Measurements from ENCODE around the gene UTS2R.
"Not testable (repeated sequence)": the region's sequence is repeated elsewhere in the genome, so short reads cannot be mapped to it uniquely, and the experiment has no call there.

UTS2R gene

DNA sequence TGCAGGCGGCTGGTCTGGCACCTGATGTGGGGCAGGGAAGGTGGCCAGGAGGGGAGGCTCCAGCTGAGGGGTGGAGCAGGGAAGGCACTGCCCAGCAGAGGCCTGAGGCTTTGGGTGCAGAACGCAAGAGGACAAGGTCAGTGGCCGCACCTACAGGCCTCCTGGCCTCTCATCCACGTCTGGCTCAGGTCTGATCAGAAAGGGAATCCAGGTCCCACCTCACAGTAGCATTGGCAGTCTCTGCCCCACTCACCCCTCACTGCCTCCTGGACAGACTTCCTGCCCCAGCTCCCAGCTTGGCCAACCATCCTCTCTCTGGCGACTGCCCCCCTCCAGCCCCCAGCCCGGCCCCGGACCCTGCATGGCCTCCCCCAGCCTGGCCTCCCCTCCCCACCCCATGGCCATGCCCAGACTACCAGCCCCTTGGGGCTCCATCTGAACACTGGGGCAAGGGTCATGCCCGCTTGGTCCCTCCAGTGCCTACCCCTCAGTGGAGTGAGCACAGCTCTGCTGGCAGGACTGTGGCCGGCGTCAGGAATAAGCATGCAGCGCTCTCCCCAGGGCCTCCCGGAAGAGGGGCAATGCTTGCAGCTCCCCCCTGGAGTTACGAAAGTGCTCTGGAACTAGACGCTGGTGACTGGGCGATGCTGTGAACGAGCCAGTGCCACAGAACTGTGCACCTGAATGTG is 4.6 kb downstream of the UTS2R start:
- no peak for DNase-seq

DNA sequence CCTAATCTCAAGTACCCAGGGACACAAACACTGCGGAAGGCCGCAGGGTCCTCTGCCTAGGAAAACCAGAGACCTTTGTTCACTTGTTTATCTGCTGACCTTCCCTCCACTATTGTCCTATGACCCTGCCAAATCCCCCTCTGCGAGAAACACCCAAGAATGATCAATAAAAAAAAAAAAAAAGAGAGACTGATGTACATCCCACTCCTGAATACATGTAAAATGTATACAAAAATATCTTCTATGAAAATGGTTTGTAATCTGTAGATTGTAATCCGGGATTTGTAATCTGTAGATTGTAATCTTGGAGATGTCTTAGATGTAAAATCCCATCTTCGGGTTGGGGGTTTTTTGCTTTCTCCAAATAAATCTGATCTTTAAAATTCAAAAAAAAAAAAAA is 5.7 kb downstream of the UTS2R start:
- DNase-seq = not testable (repeated sequence)

DNA sequence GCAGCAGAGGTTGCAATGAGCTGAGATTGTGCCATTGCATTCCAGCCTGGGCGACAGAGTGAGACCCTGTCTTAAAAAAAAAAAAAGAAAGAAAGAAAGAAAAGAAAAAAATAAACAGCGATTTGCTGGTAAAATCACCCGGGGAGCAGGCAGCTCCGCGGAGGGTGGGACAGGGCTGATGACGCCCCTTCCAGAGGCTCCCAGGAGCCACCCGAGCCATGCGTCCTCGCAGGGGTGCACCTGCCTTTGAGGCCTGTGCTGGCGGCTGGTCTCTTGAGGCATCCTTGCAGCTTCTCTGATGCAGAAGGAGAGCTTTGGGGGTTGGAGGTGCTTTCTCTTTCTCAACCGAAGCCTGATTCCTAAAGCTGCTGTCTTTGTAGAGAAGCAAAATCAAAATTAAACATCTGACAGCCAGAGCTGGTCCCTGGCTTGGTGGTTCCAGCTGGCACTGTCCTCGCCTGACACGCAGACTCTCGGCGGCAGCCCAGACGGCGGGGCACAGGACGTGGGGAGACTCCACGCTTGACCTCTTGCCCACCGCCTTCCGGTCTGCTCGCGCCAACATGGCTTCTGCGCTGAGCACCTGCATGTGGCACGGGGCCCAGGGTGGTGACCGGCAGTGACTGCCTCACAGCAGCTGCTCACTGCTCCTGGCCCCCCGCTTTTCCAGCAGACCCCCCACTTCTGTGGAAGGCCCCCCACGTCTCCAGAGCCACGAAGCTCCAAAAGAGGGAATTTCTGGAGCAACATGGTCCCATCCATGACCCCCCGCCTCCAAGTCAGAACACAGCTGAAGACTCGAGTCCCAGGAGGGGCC is 6.6 kb downstream of the UTS2R start:
- no peak for DNase-seq

DNA sequence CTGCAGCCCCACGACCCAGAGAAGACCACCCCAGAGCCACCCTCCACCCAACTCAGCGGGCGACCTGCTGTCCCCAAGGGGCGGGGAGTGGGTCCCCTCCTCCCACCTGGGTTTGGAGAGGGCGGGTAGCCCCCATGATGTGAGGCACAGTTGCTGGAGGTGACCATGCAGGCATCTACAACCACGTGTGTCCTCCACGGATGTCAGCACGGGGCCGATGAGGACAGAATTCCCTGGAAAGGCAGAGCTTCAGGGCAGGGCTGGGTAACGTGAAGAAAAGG is 7.1 kb downstream of the UTS2R start:
- no peak for DNase-seq

DNA sequence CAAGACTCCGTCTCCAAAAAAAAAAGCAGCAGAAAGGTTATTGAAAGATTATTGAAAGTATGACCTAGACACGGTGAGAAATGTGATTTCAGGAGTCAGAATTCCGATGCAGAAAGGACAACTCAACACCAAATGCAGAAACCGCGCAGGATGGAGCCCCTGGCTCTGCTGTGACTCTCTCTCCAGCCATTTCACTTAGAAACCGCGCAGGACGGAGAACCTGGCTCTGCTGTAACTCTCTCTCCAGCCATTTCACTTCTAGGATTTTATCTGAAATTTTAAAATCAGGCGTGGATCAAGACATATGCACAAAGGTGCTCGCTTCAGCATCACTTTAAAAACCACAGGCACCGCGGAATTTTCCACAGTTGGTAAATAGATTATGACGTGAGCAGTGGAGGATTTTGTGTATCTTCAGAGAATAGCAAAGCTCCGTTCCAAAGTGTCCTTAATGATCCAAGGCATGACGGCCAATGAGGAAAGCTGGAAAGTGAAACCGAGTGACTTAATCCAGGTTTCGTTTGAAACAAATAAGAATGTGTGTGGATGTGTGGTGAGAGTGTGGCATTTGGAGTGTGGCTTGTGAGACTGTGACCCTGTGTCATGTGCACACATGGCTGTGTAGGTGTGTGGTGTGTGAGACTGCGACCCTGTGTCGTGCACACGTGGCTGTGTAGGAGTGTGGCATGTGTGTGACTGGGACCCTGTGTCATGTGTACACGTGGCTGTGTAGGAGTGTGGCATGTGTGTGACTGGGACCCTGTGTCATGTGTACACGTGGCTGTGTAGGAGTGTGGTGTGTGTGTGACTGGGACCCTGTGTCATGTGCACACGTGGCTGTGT is 9.5 kb downstream of the UTS2R start:
- DNase-seq = peak; percentile 41

DNA sequence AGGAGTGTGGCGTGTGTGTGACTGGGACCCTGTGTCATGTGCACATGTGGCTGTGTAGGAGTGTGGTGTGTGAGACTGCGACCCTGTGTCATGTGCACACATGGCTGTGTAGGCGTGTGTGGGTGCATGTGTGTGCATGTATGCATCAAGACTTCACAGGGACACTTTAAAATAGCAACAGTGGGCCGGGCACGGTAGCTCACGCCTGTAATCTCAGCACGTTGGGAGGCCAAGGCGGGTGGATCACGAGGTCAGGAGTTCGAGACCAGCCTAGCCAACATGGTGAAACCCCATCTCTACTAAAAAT is 10.1 kb downstream of the UTS2R start:
- not testable (repeated sequence) for DNase-seq

DNA sequence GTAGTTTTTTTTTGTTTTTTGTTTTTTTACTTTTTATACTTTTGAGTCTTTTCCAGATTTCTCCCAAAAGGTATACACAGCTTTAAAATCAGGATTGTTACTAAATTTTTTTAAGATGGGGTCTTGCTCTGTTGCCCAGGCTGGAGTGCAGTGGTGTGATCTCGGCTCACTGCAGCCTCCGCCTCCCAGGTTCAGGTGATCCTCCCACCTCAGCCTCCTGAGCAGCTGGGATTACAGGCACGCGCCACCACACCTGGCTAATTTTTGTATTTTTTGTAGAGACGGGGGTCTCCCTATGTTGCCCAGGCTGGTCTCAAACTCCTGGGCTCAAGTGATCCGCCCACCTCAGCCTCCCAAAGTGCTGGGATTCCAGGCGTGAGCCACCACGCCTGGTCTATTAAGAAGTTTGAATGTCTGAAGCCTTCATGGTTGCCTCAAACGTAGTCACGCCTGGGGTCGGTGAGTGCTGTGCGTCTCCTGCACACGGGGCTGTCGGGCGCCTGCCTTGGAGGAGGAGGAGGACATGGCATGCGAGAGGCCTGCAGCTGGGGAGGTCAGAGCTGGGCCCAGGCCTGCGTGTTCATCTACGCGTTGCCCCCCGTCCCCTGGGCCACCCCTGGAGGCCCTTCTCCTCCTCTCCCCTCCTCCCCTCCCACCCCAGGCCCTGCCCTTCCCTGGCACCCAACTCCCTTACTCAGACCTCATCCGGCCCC is 10.8 kb downstream of the UTS2R start:
- not testable (repeated sequence) for DNase-seq

DNA sequence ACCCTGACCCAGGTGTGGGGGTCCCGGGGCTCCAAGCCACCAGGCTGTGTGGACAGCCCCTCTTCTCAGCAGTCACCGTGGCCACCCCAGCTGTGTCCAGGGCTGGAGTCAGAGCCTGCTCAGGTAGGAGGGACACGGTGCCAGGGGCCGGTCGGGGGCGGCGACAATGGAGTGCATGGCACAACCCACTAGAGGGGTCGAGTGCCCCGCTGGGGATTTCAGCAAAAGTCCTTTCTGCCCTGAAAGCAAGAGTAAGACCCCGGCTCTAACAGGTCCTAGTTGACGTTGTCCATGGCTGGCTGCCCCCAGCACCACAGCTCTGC is 11.3 kb downstream of the UTS2R start:
- no peak for DNase-seq

DNA sequence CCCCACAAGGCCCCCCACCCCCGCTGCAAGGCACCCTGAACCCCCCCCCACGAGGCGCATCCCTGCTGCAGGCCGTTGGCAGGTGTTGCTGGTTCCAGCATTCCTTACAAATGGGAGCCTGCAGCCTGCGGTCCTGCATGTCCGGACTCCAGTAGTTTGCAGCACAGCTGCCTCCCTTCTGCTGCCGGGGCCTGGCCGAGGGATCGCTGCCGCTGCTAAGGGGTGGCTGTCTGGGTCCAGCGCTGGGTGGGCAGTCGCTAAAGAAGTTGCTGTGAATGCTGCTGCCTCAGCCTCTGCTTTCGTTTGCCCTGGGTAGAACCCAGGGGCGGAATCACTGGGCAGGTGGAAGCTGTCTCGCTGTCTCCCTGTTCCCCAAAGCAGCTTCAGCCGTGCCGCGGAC is 11.8 kb downstream of the UTS2R start:
- DNase-seq = no peak

DNA sequence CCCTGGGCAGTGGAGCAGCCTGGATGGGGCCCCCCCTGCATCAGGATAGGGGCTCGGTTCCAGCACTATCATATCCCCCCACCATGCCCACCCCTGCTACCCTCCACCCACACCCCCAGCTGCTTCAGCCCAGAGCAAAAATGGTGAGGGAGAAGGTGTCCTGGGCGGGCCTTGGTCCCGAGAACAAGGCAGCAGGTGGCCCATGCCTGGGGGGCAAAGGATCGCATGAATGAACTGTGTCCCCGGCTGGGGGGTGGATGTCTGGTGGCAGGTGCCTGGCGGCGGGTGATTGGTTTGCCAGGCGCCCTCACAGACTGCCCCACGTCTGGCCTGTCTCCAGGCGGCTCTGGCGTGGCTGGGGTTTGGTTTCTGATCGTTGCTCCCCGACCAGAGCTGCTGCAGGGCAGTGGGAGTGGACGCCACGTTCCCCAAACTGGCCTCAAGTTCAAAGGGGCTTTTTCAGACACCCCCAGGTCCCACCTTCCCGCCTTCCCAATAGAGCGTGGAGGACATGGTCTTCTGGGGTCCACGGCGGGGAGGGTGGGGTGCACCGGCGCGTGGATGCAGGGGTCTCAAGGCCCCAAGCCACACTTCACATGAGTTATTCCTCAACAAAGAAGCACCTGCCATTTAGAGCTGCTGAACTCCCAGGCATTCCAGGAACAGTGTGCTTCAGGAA is 12.6 kb downstream of the UTS2R start:
- DNase-seq = no peak

DNA sequence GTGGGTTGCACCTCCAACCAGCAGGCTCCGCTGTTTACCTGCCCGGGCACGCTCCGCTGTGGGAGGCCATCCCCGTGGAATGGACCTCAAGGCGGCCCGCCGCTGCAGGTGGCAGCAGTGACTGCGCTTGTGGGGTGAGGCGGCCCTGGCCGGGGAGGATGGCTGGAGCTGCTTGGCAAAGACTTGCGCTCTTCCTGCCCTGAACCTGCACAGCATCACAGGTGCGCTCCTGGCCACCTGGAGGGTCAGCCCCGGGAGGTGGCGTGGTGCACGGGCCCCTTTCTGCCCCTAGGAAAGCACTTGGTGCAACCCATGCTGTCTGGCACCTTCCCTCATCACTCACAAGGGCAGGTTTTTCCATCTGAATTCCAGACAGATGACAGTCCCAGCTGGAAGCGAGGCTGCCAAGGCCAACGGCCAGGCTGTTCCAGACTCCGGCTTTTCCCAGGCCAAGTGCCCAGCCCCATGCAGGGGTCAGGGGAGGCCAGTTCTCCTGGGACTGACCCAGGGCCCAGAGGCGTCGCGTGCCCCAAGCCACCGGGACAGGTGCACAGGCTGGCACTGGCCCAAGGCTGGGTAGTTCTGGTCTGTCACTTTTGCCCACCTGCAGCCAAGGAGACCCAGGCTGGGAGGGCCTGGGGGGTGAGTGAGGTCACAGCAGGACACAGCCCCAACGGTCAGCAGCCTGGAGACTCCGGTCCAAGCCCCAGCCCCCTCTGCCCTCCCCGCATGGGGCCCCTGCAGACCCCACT is 13.3 kb downstream of the UTS2R start:
- DNase-seq = no peak

DNA sequence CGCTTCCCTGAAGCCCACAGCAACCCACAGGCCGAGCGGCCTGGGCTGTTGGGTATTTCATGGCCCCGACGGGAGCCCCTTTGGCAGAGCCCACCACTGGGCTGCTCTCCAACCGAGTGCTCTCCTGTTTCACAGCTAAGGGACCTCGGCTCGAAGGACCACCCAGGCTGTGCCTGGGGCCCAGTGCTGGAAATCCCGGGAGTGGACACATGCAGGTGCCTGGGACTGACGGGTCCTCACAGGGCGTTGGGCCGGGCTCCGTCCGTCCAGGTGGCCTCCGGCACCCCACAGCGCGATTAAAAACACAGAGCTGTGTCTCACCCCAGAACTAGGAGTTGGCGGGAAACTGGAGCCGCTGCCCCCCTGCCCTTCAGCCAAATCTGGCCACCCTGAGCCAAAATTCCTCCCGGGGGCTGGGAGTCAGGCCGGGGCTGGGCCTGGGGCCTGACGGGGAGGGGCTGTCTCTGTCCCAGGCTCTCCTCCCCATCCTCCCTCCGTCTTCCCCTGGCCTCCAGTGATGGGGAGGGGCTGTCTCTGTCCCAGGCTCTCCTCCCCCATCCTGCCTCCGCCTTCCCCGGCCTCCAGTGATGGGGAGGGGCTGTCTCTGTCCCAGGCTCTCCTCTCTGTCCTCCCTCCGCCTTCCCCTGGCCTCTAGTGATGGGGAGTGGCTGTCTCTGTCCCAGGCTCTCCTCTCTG is 14.1 kb downstream of the UTS2R start:
- DNase-seq = no peak

DNA sequence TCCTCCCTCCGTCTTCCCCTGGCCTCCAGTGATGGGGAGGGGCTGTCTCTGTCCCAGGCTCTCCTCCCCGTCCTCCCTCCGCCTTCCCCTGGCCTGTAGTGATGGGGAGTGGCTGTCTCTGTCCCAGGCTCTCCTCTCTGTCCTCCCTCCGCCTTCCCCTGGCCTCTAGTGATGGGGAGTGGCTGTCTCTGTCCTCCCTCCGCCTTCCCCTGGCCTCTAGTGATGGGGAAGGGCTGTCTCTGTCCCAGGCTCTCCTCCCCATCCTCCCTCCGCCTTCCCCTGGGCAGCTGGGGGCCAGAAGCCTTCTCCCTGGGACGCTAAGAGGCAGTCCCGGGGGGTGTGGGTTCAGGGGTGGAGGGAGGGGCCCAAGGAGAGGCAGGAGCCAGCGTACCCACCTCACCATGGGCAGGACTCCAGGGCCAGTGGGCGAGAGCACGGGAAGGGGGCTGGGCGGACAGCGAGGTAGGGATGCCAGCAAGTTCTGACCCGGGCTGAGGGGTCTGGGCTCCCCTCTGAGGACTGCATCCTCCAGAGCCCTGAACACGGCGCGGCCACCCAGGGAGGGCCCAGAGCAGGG is 14.8 kb downstream of the UTS2R start:
- DNase-seq = no peak

DNA sequence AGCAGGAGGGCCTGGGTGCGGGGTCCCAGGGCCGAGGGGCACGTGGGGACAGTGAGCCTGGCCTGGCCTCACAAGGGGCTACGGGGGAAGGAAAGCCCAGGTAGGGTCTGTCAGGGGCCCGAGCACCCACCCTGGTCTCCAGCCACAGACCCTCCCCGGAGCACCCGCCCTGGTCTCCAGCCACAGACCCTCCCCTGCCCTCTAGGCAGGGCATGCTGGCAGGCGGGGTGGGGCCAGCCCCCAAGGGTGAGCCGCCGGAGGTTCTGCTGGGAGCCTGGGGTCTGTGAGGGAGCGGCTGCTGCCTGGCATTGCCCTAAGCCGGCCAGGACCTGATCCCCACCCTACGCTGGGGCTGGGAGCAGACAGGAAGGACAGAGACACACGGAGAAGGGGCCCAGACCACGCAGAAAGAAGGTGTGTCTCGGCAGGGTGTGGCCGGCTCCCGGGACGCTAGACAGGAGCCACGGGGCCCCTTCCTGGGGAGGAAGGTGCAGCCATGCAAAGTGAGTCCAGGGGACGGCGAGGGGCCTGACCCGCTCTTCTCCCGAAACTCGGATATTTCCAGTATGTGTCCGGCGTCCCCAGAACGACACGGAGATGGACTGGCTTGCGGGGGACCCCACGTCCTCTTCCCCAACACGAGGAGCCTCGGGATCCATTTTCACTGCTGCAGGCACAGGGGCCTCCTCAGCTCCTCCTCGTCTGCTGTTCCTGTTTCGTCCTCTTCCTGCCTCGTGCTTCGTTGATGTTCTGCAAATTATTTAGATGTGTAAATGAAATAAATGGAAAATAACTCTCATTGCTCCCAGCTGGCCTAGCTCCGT is 15.5 kb downstream of the UTS2R start:
- no peak for DNase-seq

DNA sequence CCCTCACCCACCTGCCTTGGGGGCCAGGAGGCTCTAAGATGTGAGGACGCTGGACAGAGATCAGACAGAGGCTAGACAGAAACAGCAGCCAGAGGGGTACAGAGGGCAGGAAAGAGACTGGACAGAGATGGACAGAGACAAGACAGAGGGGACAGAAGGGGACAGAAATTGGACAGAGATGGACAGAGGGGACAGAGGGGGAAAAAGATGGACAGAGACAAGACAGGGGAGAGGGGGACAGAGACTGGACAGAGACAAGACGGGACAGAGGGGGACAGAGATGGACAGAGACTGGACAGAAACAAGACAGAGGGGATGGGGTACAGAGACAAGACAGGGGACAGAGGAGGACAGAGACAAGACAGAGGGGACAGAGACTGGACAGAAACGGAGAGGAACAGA is 16.1 kb downstream of the UTS2R start:
- DNase-seq = no peak

DNA sequence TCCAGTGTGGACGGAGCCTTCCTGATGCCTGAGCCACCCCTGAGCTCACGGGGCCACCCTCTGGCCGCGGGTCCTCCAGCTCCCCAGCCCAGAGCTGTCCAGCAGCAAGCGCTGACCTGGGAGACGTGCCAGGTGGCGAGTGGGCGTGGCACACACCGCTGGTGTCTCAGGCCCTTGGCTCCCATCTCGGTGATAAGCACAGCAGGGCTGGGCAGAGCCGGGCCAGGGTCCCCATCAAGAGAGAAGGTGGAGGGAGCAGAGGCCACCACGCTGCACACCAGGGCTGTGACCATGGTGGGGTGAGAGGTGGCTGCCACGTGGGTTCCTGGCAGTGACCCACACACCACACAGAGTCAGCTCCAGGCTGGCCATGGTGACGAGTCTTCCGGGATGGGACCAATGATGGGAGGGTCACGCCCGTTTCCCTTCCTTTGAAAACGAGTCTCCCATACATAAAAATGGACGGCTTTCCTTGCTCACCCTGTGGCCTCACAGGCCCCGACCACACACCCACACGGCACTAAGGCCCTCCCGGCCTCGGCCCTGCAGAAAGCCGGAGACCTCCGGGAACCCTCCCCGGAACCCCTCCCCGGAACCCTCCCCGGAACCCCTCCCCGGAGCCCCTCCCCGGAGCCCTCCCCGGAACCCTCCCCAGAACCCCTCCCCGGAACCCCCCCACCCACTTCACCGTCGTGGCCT is 16.8 kb downstream of the UTS2R start:
- no peak for DNase-seq

DNA sequence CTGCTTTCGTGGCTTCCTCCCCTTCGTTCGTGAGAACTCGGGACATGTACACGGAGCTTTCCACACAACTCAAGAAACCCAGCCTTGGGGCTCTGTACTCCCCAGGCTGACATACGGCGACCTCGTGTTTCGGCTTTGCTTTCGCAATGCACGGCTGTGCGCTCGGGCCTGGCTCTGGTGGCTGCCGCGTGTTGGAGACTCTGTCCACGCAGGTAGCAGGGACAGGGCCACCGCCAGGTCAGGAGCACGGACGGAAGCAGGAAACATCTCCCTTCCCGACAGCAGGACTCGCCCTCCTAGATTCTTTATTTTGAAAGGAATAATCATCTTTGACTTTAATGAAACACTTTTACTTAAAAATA is 17.3 kb downstream of the UTS2R start:
- DNase-seq = no peak

DNA sequence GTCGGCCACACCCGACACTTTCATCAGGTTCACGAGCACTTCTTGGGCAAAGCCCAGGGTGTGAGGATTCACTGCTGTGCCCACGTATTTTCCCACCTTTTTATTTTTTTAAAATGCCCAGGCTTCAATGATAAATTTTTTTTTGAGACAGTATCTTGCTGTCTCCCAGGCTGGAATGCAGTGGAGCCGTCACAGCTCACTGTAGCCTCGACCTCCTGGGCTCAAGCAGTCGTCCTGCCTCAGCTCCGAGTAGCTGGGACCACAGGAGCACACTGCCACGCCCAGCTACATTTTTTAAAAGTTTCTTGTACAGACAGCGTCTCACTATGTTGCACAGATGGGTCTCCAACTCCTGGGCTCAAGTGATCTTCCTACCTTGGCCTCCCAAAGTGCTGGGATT is 17.8 kb downstream of the UTS2R start:
- DNase-seq = no peak

DNA sequence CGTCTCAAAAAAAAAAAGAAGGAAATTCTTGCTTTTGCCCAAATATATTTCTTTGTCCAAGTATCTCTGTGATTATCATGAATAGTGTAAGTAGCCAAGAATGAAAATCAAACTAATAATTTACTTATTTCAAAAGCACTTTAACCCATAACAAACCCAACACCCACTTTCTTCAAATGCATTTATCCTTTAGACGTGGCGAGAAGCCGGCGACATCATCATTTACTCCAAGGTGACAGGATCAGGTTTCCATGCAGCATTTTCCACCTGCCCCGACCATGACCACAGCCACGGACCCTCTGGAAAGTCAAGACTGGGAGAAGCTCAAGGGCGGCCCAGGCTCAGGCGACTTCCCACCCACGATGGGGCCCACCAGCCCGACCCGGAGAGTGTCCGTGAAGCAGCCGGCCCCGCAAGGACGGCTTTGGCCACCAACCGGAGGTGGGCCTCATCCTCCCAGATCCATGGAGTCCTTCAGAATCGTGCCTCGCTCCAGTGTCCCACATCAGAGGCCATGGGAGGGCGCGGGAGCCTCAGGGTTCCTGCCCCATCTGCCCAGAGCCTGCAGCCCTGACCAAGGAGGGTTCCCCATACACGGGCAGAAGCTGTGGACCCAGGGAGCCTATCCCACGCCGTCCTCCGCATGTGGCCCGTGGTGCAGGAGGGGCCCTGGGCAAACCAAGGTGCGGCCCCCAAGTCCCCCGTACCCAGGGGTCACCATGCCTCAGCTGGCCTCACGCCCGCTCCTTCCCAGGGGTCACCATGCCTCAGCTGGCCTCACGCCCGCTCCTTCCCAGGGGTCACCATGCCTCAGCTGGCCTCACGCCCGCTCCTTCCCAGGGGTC is 18.7 kb downstream of the UTS2R start:
- DNase-seq = no peak

Measured in stimulated activated naive CD4-positive, alpha-beta T cell treated with Interleukin-2 at 50 U/mL for 16 hours (primary cell).